Stimulated activated naive CD8-positive, alpha-beta T cell treated with anti-CD3 and anti-CD28 coated beads, Interleukin-15, amount 100 ng/mL, for 72 hours (primary cell): Measurements from ENCODE around the gene GUCD1.

Experiments used
- ATAC-seq: fragments of 150-1000 bp; cut with Tn5 transposase; 2 replicates; pipeline ENCODE4 v1.10.0; 2021; ENCODE audit warnings: mild to moderate bottlenecking, moderate library complexity
- DNase-seq, 2 donors: peaks; one replicate each; pipeline ENCODE4 v3.0.0; 2021 to 2022
- H3K27ac Mint-ChIP-seq, 2 donors: one replicate each; pipeline ENCODE4 v1.8.0; 2022; ENCODE audit warnings: mild to moderate bottlenecking in 2 of 2, mixed read lengths in 2 of 2, moderate library complexity in 2 of 2
- H3K27me3 Mint-ChIP-seq: one replicate; pipeline ENCODE4 v1.8.0; 2022; ENCODE audit warnings: mixed read lengths
- H3K4me1 Mint-ChIP-seq: one replicate; pipeline ENCODE4 v1.8.0; 2022; ENCODE audit warnings: mild to moderate bottlenecking, mixed read lengths
- H3K4me3 Mint-ChIP-seq, 2 donors: one replicate each; pipeline ENCODE4 v1.8.0; 2022; ENCODE audit warnings: mild to moderate bottlenecking in 2 of 2, mixed read lengths in 2 of 2, moderate library complexity in 1 of 2
- H3K9me3 Mint-ChIP-seq, 2 donors: one replicate each; pipeline ENCODE4 v1.8.0; 2022; ENCODE audit warnings: mixed read lengths in 2 of 2

Gene GUCD1

GRCh38 chr22:24529898-24530297 is 25.0 kb downstream of the GUCD1 start:
- DNase-seq, result no peak
- no peaks in the 10 kb centered on the region for H3K9me3 Mint-ChIP-seq
- peak overlapping the region in 1 of 2 donors; percentile 37 for H3K27ac Mint-ChIP-seq

GRCh38 chr22:24526191-24526590 is 28.7 kb downstream of the GUCD1 start:
- H3K9me3 Mint-ChIP-seq, result no peaks in the 10 kb centered on the region
- H3K27ac Mint-ChIP-seq, result no peak overlapping the region
- H3K4me1 Mint-ChIP-seq, result peaks cover 21% of the 10 kb centered on the region
- DNase-seq (no peak), ATAC-seq (no peak)
- no peak overlapping the region for H3K4me3 Mint-ChIP-seq
- no peaks in the 10 kb centered on the region for H3K27me3 Mint-ChIP-seq

More at GRCh38 chr22:24529898-24530297, 25.0 kb downstream of the GUCD1 start:
- ATAC-seq, result no peak
- no peak overlapping the region for H3K4me3 Mint-ChIP-seq
- no peaks in the 10 kb centered on the region for H3K27me3 Mint-ChIP-seq
- H3K4me1 Mint-ChIP-seq, result peaks cover 9% of the 10 kb centered on the region

- no peak overlapping the region for H3K4me3 Mint-ChIP-seq
- ATAC-seq (peak; percentile 95), DNase-seq (peak; percentile 80 to 84)
- H3K27me3 Mint-ChIP-seq, result no peaks in the 10 kb centered on the region
- H3K9me3 Mint-ChIP-seq, result no peaks in the 10 kb centered on the region
- H3K27ac Mint-ChIP-seq, result no peak overlapping the region
- H3K4me1 Mint-ChIP-seq, result peaks cover 21% of the 10 kb centered on the region
Measured at GRCh38 chr22:24525416-24526037, 29.4 kb downstream of the GUCD1 start.

GRCh38 chr22:24523873-24524272 is 31.1 kb downstream of the GUCD1 start:
- H3K4me3 Mint-ChIP-seq, result no peak overlapping the region
- H3K27ac Mint-ChIP-seq, result no peak overlapping the region
- no peaks in the 10 kb centered on the region for H3K27me3 Mint-ChIP-seq
- no peaks in the 10 kb centered on the region for H3K9me3 Mint-ChIP-seq
- H3K4me1 Mint-ChIP-seq, result peaks cover 21% of the 10 kb centered on the region
- ATAC-seq (no peak), DNase-seq (no peak)

- peak; percentile 77 for ATAC-seq
- Mint-ChIP-seq H3K4me3 (peak overlapping the region in 1 of 2 donors; percentile 54), H3K27ac (peak overlapping the region in 1 of 2 donors; percentile 64), H3K9me3 (no peaks in the 10 kb centered on the region), H3K27me3 (no peaks in the 10 kb centered on the region), H3K4me1 (peaks cover 21% of the 10 kb centered on the region)
- peak; percentile 28 to 45 for DNase-seq
Measured at GRCh38 chr22:24521791-24522245, 33.1 kb downstream of the GUCD1 start.

- DNase-seq (no peak), ATAC-seq (no peak)
- Mint-ChIP-seq H3K4me1 (peaks cover 12% of the 10 kb centered on the region), H3K4me3 (no peak overlapping the region), H3K27me3 (no peaks in the 10 kb centered on the region), H3K9me3 (no peaks in the 10 kb centered on the region), H3K27ac (no peak overlapping the region)
Measured at GRCh38 chr22:24519496-24519895, 35.4 kb downstream of the GUCD1 start.

- H3K27ac Mint-ChIP-seq, result peak overlapping the region in 1 of 2 donors; percentile 71
- H3K27me3 Mint-ChIP-seq, result no peaks in the 10 kb centered on the region
- ATAC-seq (no peak), DNase-seq (no peak)
- no peaks in the 10 kb centered on the region for H3K9me3 Mint-ChIP-seq
- peaks cover 12% of the 10 kb centered on the region for H3K4me1 Mint-ChIP-seq
- H3K4me3 Mint-ChIP-seq, result no peak overlapping the region
Measured at GRCh38 chr22:24518771-24519485, 36.0 kb downstream of the GUCD1 start.

GRCh38 chr22:24518228-24518627 is 36.7 kb downstream of the GUCD1 start:
- no peaks in the 10 kb centered on the region for H3K27me3 Mint-ChIP-seq
- no peak overlapping the region for H3K4me3 Mint-ChIP-seq
- H3K9me3 Mint-ChIP-seq, result no peaks in the 10 kb centered on the region
- H3K4me1 Mint-ChIP-seq, result peaks cover 17% of the 10 kb centered on the region
- ATAC-seq (no peak), DNase-seq (no peak)
- H3K27ac Mint-ChIP-seq, result no peak overlapping the region

- ATAC-seq, result no peak
- DNase-seq, result no peak
- no peak overlapping the region for H3K4me3 Mint-ChIP-seq
- H3K4me1 Mint-ChIP-seq, result peaks cover 16% of the 10 kb centered on the region
- no peaks in the 10 kb centered on the region for H3K27me3 Mint-ChIP-seq
- no peaks in the 10 kb centered on the region for H3K9me3 Mint-ChIP-seq
- no peak overlapping the region for H3K27ac Mint-ChIP-seq
Measured at GRCh38 chr22:24517446-24517845, 37.5 kb downstream of the GUCD1 start.

GRCh38 chr22:24516301-24516737 is 38.6 kb downstream of the GUCD1 start:
- no peak for ATAC-seq
- H3K27me3 Mint-ChIP-seq, result no peaks in the 10 kb centered on the region
- H3K9me3 Mint-ChIP-seq, result no peaks in the 10 kb centered on the region
- no peak for DNase-seq
- H3K4me3 Mint-ChIP-seq, result no peak overlapping the region
- H3K4me1 Mint-ChIP-seq, result peaks cover 15% of the 10 kb centered on the region
- no peak overlapping the region for H3K27ac Mint-ChIP-seq

- peaks cover 26% of the 10 kb centered on the region for H3K4me1 Mint-ChIP-seq
- DNase-seq (no peak), ATAC-seq (no peak)
- no peaks in the 10 kb centered on the region for H3K27me3 Mint-ChIP-seq
- H3K4me3 Mint-ChIP-seq, result no peak overlapping the region
- H3K27ac Mint-ChIP-seq, result no peak overlapping the region
- no peaks in the 10 kb centered on the region for H3K9me3 Mint-ChIP-seq
Measured at GRCh38 chr22:24515027-24515338, 40.0 kb downstream of the GUCD1 start.

GRCh38 chr22:24514241-24515026 is 40.5 kb downstream of the GUCD1 start:
- H3K27me3 Mint-ChIP-seq, result no peaks in the 10 kb centered on the region
- no peak for ATAC-seq
- H3K9me3 Mint-ChIP-seq, result no peaks in the 10 kb centered on the region
- peaks cover 26% of the 10 kb centered on the region for H3K4me1 Mint-ChIP-seq
- DNase-seq, result no peak
- no peak overlapping the region for H3K27ac Mint-ChIP-seq
- no peak overlapping the region for H3K4me3 Mint-ChIP-seq

- Mint-ChIP-seq H3K4me1 (peaks cover 26% of the 10 kb centered on the region), H3K9me3 (no peaks in the 10 kb centered on the region), H3K27me3 (no peaks in the 10 kb centered on the region), H3K4me3 (no peak overlapping the region), H3K27ac (no peak overlapping the region)
- DNase-seq (no peak), ATAC-seq (no peak)
Measured at GRCh38 chr22:24513378-24514240, 41.3 kb downstream of the GUCD1 start.

GRCh38 chr22:24512043-24512442 is 42.9 kb downstream of the GUCD1 start:
- no peak overlapping the region for H3K27ac Mint-ChIP-seq

More at GRCh38 chr22:24512043-24512442, 42.9 kb downstream of the GUCD1 start:
- Mint-ChIP-seq H3K27me3 (no peaks in the 10 kb centered on the region), H3K4me3 (no peak overlapping the region), H3K9me3 (no peaks in the 10 kb centered on the region), H3K4me1 (peaks cover 26% of the 10 kb centered on the region)
- ATAC-seq (no peak), DNase-seq (no peak)
